ENCODE data around the gene TSSC4.

The TSSC4 gene

GRCh38 chr11:2450321-2451041 lies 49.9 kb downstream of the TSSC4 start:
- DNase-seq, result no peak

GRCh38 chr11:2451336-2451735 lies 50.8 kb downstream of the TSSC4 start:
- no peak for DNase-seq

DNA sequence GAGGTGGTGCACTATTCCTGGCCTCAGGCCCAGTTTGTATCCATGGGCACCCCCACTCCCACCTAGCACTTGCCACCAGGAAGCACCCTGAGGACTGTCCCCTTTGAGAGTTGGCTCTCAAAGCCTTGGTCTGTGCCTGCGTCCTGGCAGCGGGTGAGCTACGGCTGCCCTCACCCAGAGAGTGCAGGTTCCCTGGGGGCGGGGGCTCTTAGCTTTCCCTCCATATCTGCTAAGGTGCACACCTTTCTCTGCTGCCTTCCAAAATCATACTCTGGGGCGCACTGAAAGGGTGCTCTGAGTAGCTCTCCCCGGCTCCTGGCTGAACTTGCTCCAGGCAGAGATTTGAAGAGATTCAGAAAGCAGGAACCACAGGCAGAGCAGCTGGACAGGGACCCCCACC lies 51.4 kb downstream of the TSSC4 start:
- DNase-seq, result no peak

- no peak for DNase-seq
These were observed 51.9 kb downstream of the TSSC4 start for GRCh38 chr11:2452321-2453012.

DNA sequence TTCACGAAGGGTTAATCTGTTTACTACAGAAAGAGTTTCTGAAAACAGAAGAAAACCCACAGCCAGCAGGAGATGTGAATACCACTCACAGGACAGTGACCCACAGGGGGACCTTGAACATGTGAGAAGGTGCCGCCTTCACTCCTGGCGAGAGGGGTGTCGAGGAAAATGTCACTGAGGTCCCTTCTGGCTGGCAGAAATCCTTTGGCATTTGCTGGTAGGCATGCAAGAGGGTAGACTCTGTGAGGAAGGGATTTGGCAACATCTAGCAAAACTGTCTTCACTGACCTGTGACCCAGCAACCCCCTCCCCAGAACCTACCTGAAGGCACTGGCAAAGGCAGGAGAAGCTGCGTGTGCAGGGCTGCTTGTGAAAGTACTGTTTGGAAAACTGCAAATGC lies 52.9 kb downstream of the TSSC4 start:
- DNase-seq, result no peak
